Gastrocnemius medialis (tissue), 4 donors: ENCODE results near the gene RAB12. TPM values are rescaled to one million over a fixed set of nuclear protein-coding genes. Genes with fewer than 3 reads are reported as not detected.

ENCODE experiments used
- ATAC-seq, 2 donors: fragments of 150-250 bp; one replicate each; pipeline ENCODE4 v1.9.1; 2016
- DNase-seq, 2 donors: peaks; one replicate each; pipeline ENCODE4 v3.0.0-alpha.2; 2019
- H3K27ac ChIP-seq, 4 donors: fragments of 200-600 bp; sonication (generic); 1 replicate in 1 of 4; 2 replicates in 3 of 4; pipeline ENCODE4 v1.5.1; 2016 to 2018; ENCODE audit warnings: mild to moderate bottlenecking in 2 of 4, moderate library complexity in 1 of 4
- H3K27me3 ChIP-seq, 3 donors: fragments of 200-600 bp; sonication (generic) in 2 of 3; 1 replicate in 1 of 3; 2 replicates in 2 of 3; pipeline versions ENCODE4 v1.5.1 to v1.6.0; 2016 to 2019; ENCODE audit warnings: mild to moderate bottlenecking in 1 of 3, moderate library complexity in 1 of 3
- H3K36me3 ChIP-seq, 2 donors: fragments of 200-600 bp; sonication (generic) in 1 of 2; one replicate each; pipeline ENCODE4 v1.5.1; 2017 to 2018
- H3K4me1 ChIP-seq, 2 donors: fragments of 200-600 bp; sonication (generic) in 1 of 2; one replicate each; pipeline ENCODE4 v1.5.1; 2016 to 2017; ENCODE audit warnings: mild to moderate bottlenecking in 2 of 2
- H3K4me3 ChIP-seq, 4 donors: fragments of 200-600 bp; sonication (generic) in 3 of 4; 1 replicate in 1 of 4; 2 replicates in 3 of 4; pipeline ENCODE4 v1.5.1; 2016 to 2019; ENCODE audit warnings: mild to moderate bottlenecking in 2 of 4
- H3K9me3 ChIP-seq, 3 donors: fragments of 200-600 bp; sonication (generic) in 2 of 3; 1 replicate in 1 of 3; 2 replicates in 2 of 3; pipeline ENCODE4 v1.5.1; 2016 to 2019
- POLR2A ChIP-seq, 2 donors: fragments of 450-650 bp; IDR thresholded peaks; one replicate each; pipeline ENCODE4 v1.6.1; 2017; ENCODE audit warnings: antibody characterized with exemption in 2 of 2, mild to moderate bottlenecking in 2 of 2, moderate library complexity in 2 of 2
- in situ Hi-C, 4 donors: fragments of 200-750 bp; cut with MboI; loops; one replicate each; pipeline versions ENCODE4 v1.15.0 to v1.8.0; 2017; ENCODE audit warnings: low sequenced_read_pairs in 4 of 4
- intact Hi-C: fragments of 100-400 bp; cut with DNase I; formaldehyde crosslinking; loops from one replicate; pipeline ENCODE4 v1.15.1; 2023; ENCODE audit warnings: low total_unique reads
- total RNA-seq, 4 donors: library from RNA; depleted of rRNA; stranded (reverse); fragments of >200 nt; gene quantifications; one replicate each; pipeline versions ENCODE4 v1.1.0 to v1.2.3, GENCODE V29; 2016
- TF ChIP-seq, protein P1 (sequence below), 5 experiments: fragments of 450-650 bp in 3 of 5; fragments of 200-600 bp in 2 of 5; sonication (generic) in 2 of 5; IDR thresholded peaks in 4 of 5; conservative IDR thresholded peaks in 1 of 5; 1 replicate in 4 of 5; 2 replicates in 1 of 5; pipeline ENCODE4 v1.5.1; 2016 to 2019; ENCODE audit warnings: antibody characterized with exemption in 5 of 5, mild to moderate bottlenecking in 3 of 5, moderate library complexity in 3 of 5

The RAB12 gene
- total RNA-seq, 4 donors from 2014 or later: 152 to 243 (median 213) TPM

- no peaks in the 10 kb centered on the region for H3K4me1 ChIP-seq
- no peaks in the 10 kb centered on the region for H3K36me3 ChIP-seq
- DNase-seq (no peak), ATAC-seq (no peak)
- in situ Hi-C loops: loop anchor here in 1 of 4 donors (10.0 kb wide), 1 partner anchor 299 kb away; no protein-coding TSS in a partner anchor
- TF ChIP-seq, protein P1, sequence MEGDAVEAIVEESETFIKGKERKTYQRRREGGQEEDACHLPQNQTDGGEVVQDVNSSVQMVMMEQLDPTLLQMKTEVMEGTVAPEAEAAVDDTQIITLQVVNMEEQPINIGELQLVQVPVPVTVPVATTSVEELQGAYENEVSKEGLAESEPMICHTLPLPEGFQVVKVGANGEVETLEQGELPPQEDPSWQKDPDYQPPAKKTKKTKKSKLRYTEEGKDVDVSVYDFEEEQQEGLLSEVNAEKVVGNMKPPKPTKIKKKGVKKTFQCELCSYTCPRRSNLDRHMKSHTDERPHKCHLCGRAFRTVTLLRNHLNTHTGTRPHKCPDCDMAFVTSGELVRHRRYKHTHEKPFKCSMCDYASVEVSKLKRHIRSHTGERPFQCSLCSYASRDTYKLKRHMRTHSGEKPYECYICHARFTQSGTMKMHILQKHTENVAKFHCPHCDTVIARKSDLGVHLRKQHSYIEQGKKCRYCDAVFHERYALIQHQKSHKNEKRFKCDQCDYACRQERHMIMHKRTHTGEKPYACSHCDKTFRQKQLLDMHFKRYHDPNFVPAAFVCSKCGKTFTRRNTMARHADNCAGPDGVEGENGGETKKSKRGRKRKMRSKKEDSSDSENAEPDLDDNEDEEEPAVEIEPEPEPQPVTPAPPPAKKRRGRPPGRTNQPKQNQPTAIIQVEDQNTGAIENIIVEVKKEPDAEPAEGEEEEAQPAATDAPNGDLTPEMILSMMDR (IDR thresholded peaks at IDR 0.05 in 4 of 5, conservative IDR thresholded peaks at IDR 0.05 in 1 of 5): no peak
- TF ChIP-seq POLR2A (IDR thresholded peaks at IDR 0.05): no peak
- H3K27me3 ChIP-seq: no peaks in the 10 kb centered on the region
- no peak overlapping the region for H3K27ac ChIP-seq
- H3K9me3 ChIP-seq: no peaks in the 10 kb centered on the region
- H3K4me3 ChIP-seq: no peak overlapping the region
- intact Hi-C loops: no loop called here
Measured at GRCh38 chr18:8685141-8685913, 76.1 kb downstream of the RAB12 start.

DNA sequence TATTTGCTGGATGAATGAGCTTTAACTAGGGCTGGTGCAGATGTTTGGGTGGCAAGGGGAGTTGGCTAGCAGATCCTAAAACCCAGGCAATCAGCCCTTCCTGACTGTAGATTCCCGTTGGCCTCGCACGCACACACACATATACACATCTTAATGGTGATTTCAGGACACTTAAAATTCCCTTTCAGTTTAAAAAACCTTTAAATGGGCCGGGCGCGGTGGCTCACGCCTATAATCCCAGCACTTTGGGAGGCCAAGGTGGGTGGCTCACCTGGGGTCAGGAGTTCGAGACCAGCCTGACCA, 76.6 kb downstream of the RAB12 start:
- TF ChIP-seq POLR2A (IDR thresholded peaks at IDR 0.05): no peak
- TF ChIP-seq, protein P1 (IDR thresholded peaks at IDR 0.05 in 4 of 5, conservative IDR thresholded peaks at IDR 0.05 in 1 of 5): no peak
- intact Hi-C loops (no loop called here), in situ Hi-C loops (loop anchor here in 1 of 4 donors (10.0 kb wide), 1 partner anchor 299 kb away; no protein-coding TSS in a partner anchor)
- Histone ChIP-seq H3K27ac (no peak overlapping the region), H3K4me1 (no peaks in the 10 kb centered on the region), H3K27me3 (no peaks in the 10 kb centered on the region), H3K4me3 (no peak overlapping the region), H3K36me3 (no peaks in the 10 kb centered on the region), H3K9me3 (no peaks in the 10 kb centered on the region)
- DNase-seq (no peak), ATAC-seq (no peak)

GRCh38 chr18:8686611-8687010, 77.4 kb downstream of the RAB12 start:
- H3K4me1 ChIP-seq: no peaks in the 10 kb centered on the region
- intact Hi-C loops: no loop called here
- H3K27ac ChIP-seq: no peak overlapping the region
- in situ Hi-C loops: loop anchor here in 1 of 4 donors (10.0 kb wide), 1 partner anchor 298 kb away; no protein-coding TSS in a partner anchor
- H3K36me3 ChIP-seq: no peaks in the 10 kb centered on the region
- no peak for ATAC-seq
- no peak for DNase-seq
- TF ChIP-seq, protein P1 (IDR thresholded peaks at IDR 0.05 in 4 of 5, conservative IDR thresholded peaks at IDR 0.05 in 1 of 5): no peak
- no peak for TF ChIP-seq POLR2A (IDR thresholded peaks at IDR 0.05)
- no peaks in the 10 kb centered on the region for H3K9me3 ChIP-seq
- H3K27me3 ChIP-seq: no peaks in the 10 kb centered on the region
- no peak overlapping the region for H3K4me3 ChIP-seq

- no peaks in the 10 kb centered on the region for H3K4me1 ChIP-seq
- DNase-seq (no peak), ATAC-seq (no peak)
- in situ Hi-C loops (loop anchor here in 1 of 4 donors (10.0 kb wide), 1 partner anchor 296 kb away; no protein-coding TSS in a partner anchor), intact Hi-C loops (no loop called here)
- no peaks in the 10 kb centered on the region for H3K27me3 ChIP-seq
- H3K27ac ChIP-seq: no peak overlapping the region
- H3K4me3 ChIP-seq: no peak overlapping the region
- no peaks in the 10 kb centered on the region for H3K9me3 ChIP-seq
- TF ChIP-seq, protein P1 (IDR thresholded peaks at IDR 0.05 in 4 of 5, conservative IDR thresholded peaks at IDR 0.05 in 1 of 5): no peak
- no peak for TF ChIP-seq POLR2A (IDR thresholded peaks at IDR 0.05)
- no peaks in the 10 kb centered on the region for H3K36me3 ChIP-seq
Measured at GRCh38 chr18:8688216-8688800, 79.1 kb downstream of the RAB12 start.
